Activated CD4-positive, alpha-beta T cell treated with anti-CD3 and anti-CD28 coated beads for 36 hours (primary cell): ENCODE results near the gene NTN4. TPM values are rescaled to one million over a fixed set of nuclear protein-coding genes. Genes with fewer than 3 reads are reported as not detected.

Source experiments
- ATAC-seq: fragments of 200-7000 bp; cut with Tn5 transposase; one replicate; pipeline ENCODE4 v1.10.0; 2021; ENCODE audit warnings: mild to moderate bottlenecking, moderate library complexity
- CTCF ChIA-PET: fragments of 350-600 bp; sonication (Branson Sonifier 250); formaldehyde crosslinking; loops from one replicate; lab custom pipeline; 2021; ENCODE audit warnings: antibody characterized with exemption; lab: Charles Lee
- POLR2A ChIA-PET: fragments of 350-600 bp; sonication (Branson Sonifier 250); formaldehyde crosslinking; loops from one replicate; lab custom pipeline; 2021; ENCODE audit warnings: antibody characterized with exemption, inconsistent platforms; lab: Charles Lee
- DNase-seq: peaks from one replicate; pipeline ENCODE4 v3.0.0-alpha.2; 2020
- H3K27ac Mint-ChIP-seq: one replicate; pipeline ENCODE4 v1.8.0; 2021; ENCODE audit warnings: mixed read lengths
- H3K27me3 Mint-ChIP-seq: one replicate; pipeline ENCODE4 v1.8.0; 2021; ENCODE audit warnings: mixed read lengths
- H3K36me3 Mint-ChIP-seq: one replicate; pipeline ENCODE4 v1.8.0; 2021; ENCODE audit warnings: low read depth, mixed read lengths
- H3K4me1 Mint-ChIP-seq: one replicate; pipeline ENCODE4 v1.8.0; 2021; ENCODE audit warnings: mixed read lengths
- H3K4me3 Mint-ChIP-seq: one replicate; pipeline ENCODE4 v1.8.0; 2021; ENCODE audit warnings: mild to moderate bottlenecking, moderate library complexity, mixed read lengths
- H3K9me3 Mint-ChIP-seq: one replicate; pipeline ENCODE4 v1.8.0; 2021; ENCODE audit warnings: low read depth, mixed read lengths
- intact Hi-C, 2 experiments: fragments of 100-400 bp; cut with DNase I in 1 of 2; cut with micrococcal nuclease in 1 of 2; formaldehyde crosslinking; loops; one replicate each; pipeline versions ENCODE4 v1.14.2 to v1.15.1; 2022 to 2024; cut with DNase I, micrococcal nuclease
- total RNA-seq, 2 experiments: library from RNA; stranded (reverse); gene quantifications; one replicate each; pipeline ENCODE4 v1.2.3, GENCODE V29; 2021

NTN4 gene
- total RNA-seq, 2 experiments from 2014 or later: not detected

- intact Hi-C loops: no loop called here
- ATAC-seq (no peak), DNase-seq (no peak)
- Mint-ChIP-seq H3K27ac (no peak overlapping the region), H3K4me3 (no peak overlapping the region), H3K4me1 (no peaks in the 10 kb centered on the region), H3K9me3 (peaks cover 4% of the 10 kb centered on the region), H3K27me3 (peaks cover 5% of the 10 kb centered on the region), H3K36me3 (no peaks in the 10 kb centered on the region)
- ChIA-PET POLR2A (no interaction called here), CTCF (interaction anchor here (1.1 kb wide), 1 partner anchor 93 kb away, joined by 3 read pairs; no protein-coding TSS in a partner anchor)
Observed at GRCh38 chr12:95721320-95721719, 69.2 kb downstream of the NTN4 start.

DNA sequence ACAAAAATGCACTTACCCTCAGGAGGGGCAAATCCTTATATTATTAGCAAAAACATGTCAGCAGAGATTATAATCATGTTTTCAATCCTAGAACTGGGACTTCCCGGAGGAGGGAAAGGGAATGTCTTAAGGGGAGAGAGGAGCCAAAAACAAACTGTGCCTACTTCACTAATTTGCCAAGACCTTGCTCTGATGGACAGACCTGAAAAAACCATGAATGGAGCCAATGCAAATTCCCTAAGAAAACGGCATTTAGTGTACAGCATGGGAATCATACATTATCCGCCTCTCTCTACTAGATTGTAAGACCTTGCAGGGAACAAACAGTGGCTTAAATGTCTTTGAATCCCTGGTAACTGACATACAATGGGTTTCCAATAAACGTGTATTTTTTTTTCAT, 70.4 kb downstream of the NTN4 start:
- ATAC-seq: no peak

DNA sequence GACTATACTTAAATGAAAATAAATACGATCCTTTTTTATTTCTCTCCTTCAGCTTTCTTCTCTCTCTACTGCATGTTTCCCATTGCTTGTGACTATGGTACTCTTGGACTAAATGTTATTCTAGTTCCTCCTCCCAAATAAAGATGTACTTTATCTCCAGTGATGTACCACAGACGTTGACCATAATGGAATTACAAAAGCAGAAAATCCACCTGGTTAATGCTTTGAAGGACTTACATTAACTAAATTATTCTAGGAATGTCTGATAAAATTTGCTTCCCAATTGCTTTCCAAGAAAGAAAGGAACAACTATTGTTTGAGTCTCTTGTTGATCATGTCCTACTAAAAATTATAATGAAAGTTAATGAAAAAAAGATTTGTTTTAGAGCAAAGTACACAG, 71.8 kb downstream of the NTN4 start:
- no peaks in the 10 kb centered on the region for H3K27me3 Mint-ChIP-seq
- no peak overlapping the region for H3K27ac Mint-ChIP-seq
- no peaks in the 10 kb centered on the region for H3K36me3 Mint-ChIP-seq
- intact Hi-C loops: no loop called here
- POLR2A ChIA-PET: no interaction called here
- CTCF ChIA-PET: interaction anchor here (0.6 kb wide), 1 partner anchor 975 kb away, joined by 3 read pairs; no protein-coding TSS in a partner anchor
- no peak for DNase-seq
- H3K4me3 Mint-ChIP-seq: no peak overlapping the region
- no peaks in the 10 kb centered on the region for H3K4me1 Mint-ChIP-seq
- no peaks in the 10 kb centered on the region for H3K9me3 Mint-ChIP-seq
- no peak for ATAC-seq

More for the DNA sequence above, 70.4 kb downstream of the NTN4 start:
- no peaks in the 10 kb centered on the region for H3K36me3 Mint-ChIP-seq
- ChIA-PET CTCF (no interaction called here), POLR2A (no interaction called here)
- H3K4me1 Mint-ChIP-seq: no peaks in the 10 kb centered on the region
- H3K27ac Mint-ChIP-seq: no peak overlapping the region
- H3K9me3 Mint-ChIP-seq: no peaks in the 10 kb centered on the region
- intact Hi-C loops: no loop called here
- peaks cover 1% of the 10 kb centered on the region for H3K27me3 Mint-ChIP-seq
- no peak for DNase-seq
- H3K4me3 Mint-ChIP-seq: no peak overlapping the region

DNA sequence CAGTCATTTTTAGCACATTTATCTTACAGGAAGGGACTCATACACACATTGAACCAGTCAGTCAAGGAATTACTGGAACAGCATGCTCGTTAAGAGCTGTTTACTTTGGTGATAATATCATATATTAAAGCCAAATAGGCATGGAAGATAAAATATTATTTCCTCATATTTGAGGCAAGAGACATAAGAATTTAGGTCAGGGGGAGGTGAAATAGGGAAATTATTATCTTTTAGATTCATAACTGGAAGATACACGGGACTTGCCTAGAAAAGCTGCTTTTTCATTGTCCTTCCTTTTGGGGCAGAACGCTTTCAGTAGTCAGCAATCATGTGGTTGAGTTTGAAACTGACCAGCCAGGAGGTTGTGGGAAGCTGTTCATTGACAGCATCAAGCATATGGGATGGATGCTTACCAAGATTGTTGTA, 72.5 kb downstream of the NTN4 start:
- ATAC-seq: no peak
- ChIA-PET CTCF (interaction anchor here (0.9 kb wide), 1 partner anchor 1312 kb away, joined by 3 read pairs; no protein-coding TSS in a partner anchor), POLR2A (no interaction called here)
- Mint-ChIP-seq H3K9me3 (no peaks in the 10 kb centered on the region), H3K27ac (no peak overlapping the region), H3K4me3 (no peak overlapping the region), H3K27me3 (peaks cover 3% of the 10 kb centered on the region), H3K36me3 (no peaks in the 10 kb centered on the region), H3K4me1 (no peaks in the 10 kb centered on the region)
- DNase-seq: no peak
- intact Hi-C loops: no loop called here

DNA sequence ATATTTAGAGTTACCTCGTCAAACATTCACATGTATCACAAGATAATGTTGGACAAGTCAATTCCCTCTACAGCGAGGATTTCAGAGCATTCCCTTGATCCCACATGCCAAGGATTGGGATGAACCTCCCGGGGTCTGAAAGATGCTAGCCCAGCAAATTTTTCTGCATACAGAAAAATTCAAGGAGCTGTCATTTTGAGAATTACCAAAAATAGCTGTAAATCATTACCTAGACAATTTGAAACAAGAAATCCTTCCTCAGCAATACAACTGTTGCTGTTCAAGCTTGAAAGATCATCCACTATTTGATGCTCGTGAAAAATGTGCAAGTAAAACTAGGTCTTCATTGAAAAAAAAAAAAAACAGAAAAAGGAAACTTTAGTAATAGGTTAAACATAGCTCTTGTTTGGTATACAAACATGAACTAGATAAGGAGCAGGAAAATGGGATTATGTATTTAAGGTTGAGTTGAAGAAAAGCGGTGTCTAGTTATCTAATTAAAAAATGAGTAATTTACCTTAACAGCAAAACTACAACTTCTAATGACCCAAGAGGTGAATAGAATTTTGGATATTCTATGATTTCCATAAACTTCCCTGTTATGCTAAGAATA, 73.1 kb downstream of the NTN4 start:
- Mint-ChIP-seq H3K27me3 (peaks cover 3% of the 10 kb centered on the region), H3K4me1 (no peaks in the 10 kb centered on the region), H3K4me3 (no peak overlapping the region), H3K27ac (no peak overlapping the region), H3K9me3 (no peaks in the 10 kb centered on the region), H3K36me3 (no peaks in the 10 kb centered on the region)
- DNase-seq (no peak), ATAC-seq (no peak)
- intact Hi-C loops: no loop called here
- ChIA-PET POLR2A (no interaction called here), CTCF (interaction anchor here (0.9 kb wide), 1 partner anchor 1312 kb away, joined by 3 read pairs; no protein-coding TSS in a partner anchor)

GRCh38 chr12:95715177-95715576, 75.4 kb downstream of the NTN4 start:
- Mint-ChIP-seq H3K27me3 (peaks cover 3% of the 10 kb centered on the region), H3K27ac (no peak overlapping the region), H3K9me3 (no peaks in the 10 kb centered on the region), H3K4me3 (no peak overlapping the region), H3K4me1 (no peaks in the 10 kb centered on the region), H3K36me3 (no peaks in the 10 kb centered on the region)
- ChIA-PET CTCF (interaction anchor here (0.5 to 1.4 kb wide), 3 partner anchors 9 to 774 kb away, joined by 3 read pairs; partner anchors contain the start of gene CFAP54), POLR2A (no interaction called here)
- intact Hi-C loops: no loop called here
- DNase-seq: no peak
- ATAC-seq: no peak

- H3K4me1 Mint-ChIP-seq: no peaks in the 10 kb centered on the region
- no peaks in the 10 kb centered on the region for H3K36me3 Mint-ChIP-seq
- ATAC-seq: no peak
Observed at GRCh38 chr12:95712269-95712668, 78.3 kb downstream of the NTN4 start.

GRCh38 chr12:95710386-95710785, 80.2 kb downstream of the NTN4 start:
- no peaks in the 10 kb centered on the region for H3K9me3 Mint-ChIP-seq
- no peaks in the 10 kb centered on the region for H3K4me1 Mint-ChIP-seq
- ATAC-seq (no peak), DNase-seq (no peak)
- H3K27ac Mint-ChIP-seq: no peak overlapping the region
- ChIA-PET POLR2A (no interaction called here), CTCF (no interaction called here)
- H3K36me3 Mint-ChIP-seq: no peaks in the 10 kb centered on the region
- no peak overlapping the region for H3K4me3 Mint-ChIP-seq
- H3K27me3 Mint-ChIP-seq: peaks cover 8% of the 10 kb centered on the region
- intact Hi-C loops: no loop called here

More at GRCh38 chr12:95712269-95712668, 78.3 kb downstream of the NTN4 start:
- CTCF ChIA-PET: no interaction called here
- Mint-ChIP-seq H3K4me3 (no peak overlapping the region), H3K9me3 (no peaks in the 10 kb centered on the region), H3K27ac (no peak overlapping the region), H3K27me3 (peaks cover 5% of the 10 kb centered on the region)
- DNase-seq: no peak
- intact Hi-C loops: no loop called here
- POLR2A ChIA-PET: no interaction called here

DNA sequence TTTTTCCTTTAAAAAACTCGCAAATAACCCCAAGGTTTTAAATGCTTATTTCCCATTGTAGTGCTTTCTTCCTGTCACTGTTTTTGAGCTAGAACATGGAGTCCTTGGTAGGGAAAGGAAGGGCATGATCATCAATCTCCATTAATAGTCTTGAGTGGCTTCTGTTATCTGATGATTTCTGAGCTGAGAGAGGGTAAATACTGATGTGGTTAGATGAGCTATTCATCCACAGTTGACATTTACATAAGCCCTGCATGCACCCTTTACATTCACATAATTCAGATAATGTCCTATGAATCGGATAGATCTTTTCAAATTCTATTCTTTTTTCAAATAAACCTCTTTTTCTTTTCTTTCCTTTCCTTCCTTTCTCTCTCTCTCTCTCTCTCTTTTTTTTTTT, 81.4 kb downstream of the NTN4 start:
- H3K36me3 Mint-ChIP-seq: no peaks in the 10 kb centered on the region
- no peaks in the 10 kb centered on the region for H3K9me3 Mint-ChIP-seq
- CTCF ChIA-PET: interaction anchor here (0.7 kb wide), 1 partner anchor 1287 kb away, joined by 3 read pairs; no protein-coding TSS in a partner anchor
- no peak overlapping the region for H3K4me3 Mint-ChIP-seq
- no peak overlapping the region for H3K27ac Mint-ChIP-seq
- intact Hi-C loops: no loop called here
- POLR2A ChIA-PET: no interaction called here
- peaks cover 11% of the 10 kb centered on the region for H3K27me3 Mint-ChIP-seq
- ATAC-seq (no peak), DNase-seq (no peak)
- no peaks in the 10 kb centered on the region for H3K4me1 Mint-ChIP-seq

DNA sequence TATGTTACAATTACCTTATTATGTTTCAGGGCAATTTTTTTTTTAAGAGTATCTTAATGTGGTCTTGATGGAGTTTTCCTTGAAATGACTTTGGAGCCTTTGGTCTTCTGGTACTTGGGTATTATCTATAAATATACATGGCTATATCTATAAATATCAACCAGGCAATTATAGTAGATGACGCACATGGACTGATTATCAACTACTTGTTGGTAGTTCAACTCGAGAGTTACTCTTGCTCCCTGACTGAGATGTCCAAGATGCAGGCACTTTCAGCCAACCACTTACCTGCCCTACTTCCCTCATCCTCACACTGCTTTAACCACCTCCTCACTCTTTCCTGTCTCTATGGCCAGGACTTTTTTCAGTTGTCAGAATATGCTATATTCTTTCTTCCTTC, 85.4 kb downstream of the NTN4 start:
- ChIA-PET POLR2A (no interaction called here), CTCF (interaction anchor here (0.8 to 0.9 kb wide), 2 partner anchors 11 kb away, joined by 3 read pairs; no protein-coding TSS in a partner anchor)
- intact Hi-C loops: no loop called here
- H3K4me3 Mint-ChIP-seq: no peak overlapping the region
- H3K4me1 Mint-ChIP-seq: no peaks in the 10 kb centered on the region
- no peak for DNase-seq
- H3K27me3 Mint-ChIP-seq: peaks cover 19% of the 10 kb centered on the region
- no peaks in the 10 kb centered on the region for H3K9me3 Mint-ChIP-seq
- no peak for ATAC-seq
- no peaks in the 10 kb centered on the region for H3K36me3 Mint-ChIP-seq
- H3K27ac Mint-ChIP-seq: no peak overlapping the region

GRCh38 chr12:95703986-95704385, 86.6 kb downstream of the NTN4 start:
- Mint-ChIP-seq H3K9me3 (no peaks in the 10 kb centered on the region), H3K4me1 (no peaks in the 10 kb centered on the region), H3K27ac (no peak overlapping the region), H3K27me3 (peaks cover 19% of the 10 kb centered on the region), H3K36me3 (no peaks in the 10 kb centered on the region), H3K4me3 (no peak overlapping the region)
- ChIA-PET POLR2A (no interaction called here), CTCF (no interaction called here)
- intact Hi-C loops: no loop called here
- ATAC-seq: no peak
- DNase-seq: no peak

DNA sequence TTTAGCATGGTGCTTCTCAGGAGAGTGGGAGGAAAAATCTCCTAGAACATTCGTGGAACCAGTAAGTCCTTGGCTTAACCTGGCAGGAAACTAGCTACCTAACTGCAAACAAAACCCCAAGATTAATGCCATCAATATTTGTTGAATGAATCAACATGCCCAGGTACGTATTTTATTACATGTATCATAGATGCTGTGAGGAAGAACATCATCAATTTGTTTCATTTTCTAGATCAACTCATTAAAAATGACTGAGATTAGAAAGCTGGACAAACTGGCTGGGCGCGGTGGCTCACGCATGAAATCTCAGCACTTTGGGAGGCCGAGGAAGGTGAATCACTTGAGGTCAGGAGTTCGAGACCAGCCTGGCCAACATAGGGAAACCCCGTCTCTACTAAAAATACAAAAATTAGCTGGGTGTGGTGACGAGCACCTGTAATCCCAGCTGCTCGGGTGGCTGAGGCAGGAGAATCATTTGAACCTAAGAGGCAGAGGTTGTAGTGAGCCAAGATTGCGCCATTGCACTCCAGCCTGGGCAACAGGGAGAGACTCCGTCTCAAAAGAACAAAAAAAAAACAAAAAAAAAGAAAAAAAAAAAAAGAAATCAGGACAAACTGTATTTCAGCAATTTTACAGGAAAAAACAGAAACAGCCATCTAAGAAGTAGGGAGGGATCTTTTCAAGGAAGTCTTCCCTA, 88.7 kb downstream of the NTN4 start:
- ATAC-seq: no peak
- Mint-ChIP-seq H3K36me3 (no peaks in the 10 kb centered on the region), H3K27me3 (peaks cover 14% of the 10 kb centered on the region), H3K4me3 (no peak overlapping the region), H3K9me3 (no peaks in the 10 kb centered on the region), H3K4me1 (no peaks in the 10 kb centered on the region), H3K27ac (no peak overlapping the region)
- ChIA-PET POLR2A (no interaction called here), CTCF (no interaction called here)
- DNase-seq: no peak
- intact Hi-C loops: no loop called here
